ENCODE measurements around the gene INSRR. TPM values are rescaled to one million over a fixed set of nuclear protein-coding genes. Genes with fewer than 3 reads are reported as not detected.

The INSRR gene
- total and polyA plus RNA-seq, 2 of the 8 experiments (the other 6 are each of a cell fraction or from before 2014, with no cell fraction given): 0.02 TPM; not detected in 1

DNA sequence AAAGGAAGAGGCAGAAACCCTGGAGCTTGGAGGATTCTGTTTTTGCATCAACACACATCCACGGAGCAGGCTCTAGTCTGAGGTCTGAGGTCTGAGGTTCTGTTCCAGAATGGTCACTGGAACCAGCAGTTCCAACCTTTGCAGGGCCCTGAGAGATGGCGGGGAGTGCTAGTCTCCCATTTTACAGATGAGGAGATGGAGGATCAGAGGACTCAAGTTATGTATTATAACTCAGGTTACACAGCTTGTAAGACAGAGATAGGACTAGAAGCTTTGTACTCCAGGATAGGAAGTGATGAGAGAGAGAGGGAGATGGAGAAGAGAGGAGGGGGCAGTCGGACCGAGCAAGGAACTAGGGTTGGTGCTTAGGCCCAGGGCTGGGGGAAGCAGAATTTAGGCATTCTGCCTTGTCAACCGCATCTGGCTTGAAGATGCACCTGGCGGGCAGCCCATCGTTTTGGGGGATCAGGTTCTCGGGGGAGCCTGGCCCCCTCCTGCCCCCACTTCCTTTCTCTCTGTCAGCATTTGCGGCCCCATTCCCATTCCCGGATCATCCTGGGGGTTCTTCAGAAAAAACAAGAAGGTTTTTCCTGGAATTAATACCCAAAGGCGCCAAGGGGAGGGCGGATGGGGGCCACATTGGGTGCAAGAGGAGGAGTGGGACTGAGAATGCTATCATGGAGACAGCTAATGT lies 40.2 kb upstream of the INSRR start:
- DNase-seq (ENCODE audit: low read depth in 1 of 2, low spot score in 2 of 2) (no peak), FAIRE-seq (no peak)
- Histone ChIP-seq H3K56ac (replicated peaks; ENCODE audit: insufficient read length, low read depth, low read length) (no peak overlapping the region), H2BK5ac (ENCODE audit: low read depth, low read length) (no peak overlapping the region), H2BK20ac (ENCODE audit: low read length) (no peak overlapping the region), H3K14ac (ENCODE audit: insufficient read length) (no peak overlapping the region), H3K9ac (replicated peaks in 1 of 4; ENCODE audit: extremely low read depth in 1 of 4, low read depth in 3 of 4, low read length in 3 of 4) (no peak overlapping the region), H3K79me1 (ENCODE audit: low read depth, low read length) (no peaks in the 10 kb centered on the region), H3K27ac (ENCODE audit: low read depth, low read length) (no peak overlapping the region), H4K20me1 (replicated peaks in 1 of 2; ENCODE audit: control insufficient read depth in 1 of 2, insufficient read depth in 2 of 2, low read length in 2 of 2) (no peaks in the 10 kb centered on the region), H3K23me2 (ENCODE audit: low read depth, low read length) (no peaks in the 10 kb centered on the region), H3K4me3 (ENCODE audit: extremely low read depth in 1 of 4, insufficient read depth in 2 of 4, low read depth in 3 of 4, low read length in 4 of 4) (no peak overlapping the region), H3K36me3 (ENCODE audit: control insufficient read depth in 2 of 4, insufficient read depth in 4 of 4, low read length in 3 of 4) (no peaks in the 10 kb centered on the region), H3K4me1 (replicated peaks in 1 of 4; ENCODE audit: control insufficient read depth in 3 of 4, insufficient read depth in 4 of 4, low read length in 3 of 4) (peaks cover 0 to 7% (median 1%) of the 10 kb centered on the region in 4 experiments; a peak in 2 of 7 replicates), H2BK12ac (ENCODE audit: low read depth, low read length) (no peak overlapping the region), H4K8ac (ENCODE audit: extremely low read depth, insufficient read depth, low read length) (no peak overlapping the region), H2AFZ (ENCODE audit: low read length) (no peak overlapping the region), H2BK120ac (replicated peaks; ENCODE audit: low read depth, low read length) (no peak overlapping the region), H3K23ac (ENCODE audit: insufficient read length) (no peak overlapping the region), H4K91ac (replicated peaks; ENCODE audit: insufficient read length, low read length) (no peak overlapping the region), H4K5ac (ENCODE audit: insufficient read length, low read depth, low read length) (no peak overlapping the region), H2AK5ac (ENCODE audit: low read depth, low read length) (no peak overlapping the region), H3K79me2 (ENCODE audit: control insufficient read depth in 1 of 2, insufficient read depth in 2 of 2, low read length in 2 of 2) (no peaks in the 10 kb centered on the region), H2BK15ac (ENCODE audit: low read length) (no peak overlapping the region), H3K9me3 (ENCODE audit: insufficient read depth in 2 of 2, low read depth in 1 of 2, low read length in 1 of 2) (no peaks in the 10 kb centered on the region), H3K4me2 (ENCODE audit: insufficient read depth in 1 of 2, low read depth in 2 of 2, low read length in 2 of 2) (no peak overlapping the region), H3K27me3 (replicated peaks in 1 of 4; ENCODE audit: control insufficient read depth in 3 of 4, extremely low read depth in 1 of 4, insufficient read depth in 3 of 4, low read length in 3 of 4) (peaks cover 0 to 15% (median 14%) of the 10 kb centered on the region in 4 experiments; a peak in 6 of 7 replicates), H3K4ac (replicated peaks; ENCODE audit: insufficient read length, low read depth, low read length) (no peak overlapping the region), H3K18ac (ENCODE audit: extremely low read depth, low read length) (no peak overlapping the region)
- ChIA-PET CTCF (ENCODE audit: partially characterized antibody) (interaction anchor here (0.7 to 31.4 kb wide), 10 partner anchors 9 to 218 kb away, joined by 3 to 719 read pairs (median 8); partner anchors contain the start of genes INSRR, LRRC71 and NTRK1), POLR2A (ENCODE audit: partially characterized antibody) (interaction anchor here (0.8 to 2.8 kb wide), 3 partner anchors 13 to 171 kb away, joined by 3 to 10 read pairs (median 4); partner anchors contain the start of genes ISG20L2 and METTL25B)
- 84% methylated on average over 11 of the region's 12 CpGs; no CpG with 5 or more reads in 1 of the 2 experiments for WGBS, 2 experiments (ENCODE audit: extremely low coverage in 1 of 2, insufficient coverage in 1 of 2, insufficient read length in 1 of 2, insufficient replicate concordance in 2 of 2, low coverage in 1 of 2, low lambda C conversion rate in 2 of 2, missing lambda C conversion rate in 1 of 2)
- TF ChIP-seq, protein P1, sequence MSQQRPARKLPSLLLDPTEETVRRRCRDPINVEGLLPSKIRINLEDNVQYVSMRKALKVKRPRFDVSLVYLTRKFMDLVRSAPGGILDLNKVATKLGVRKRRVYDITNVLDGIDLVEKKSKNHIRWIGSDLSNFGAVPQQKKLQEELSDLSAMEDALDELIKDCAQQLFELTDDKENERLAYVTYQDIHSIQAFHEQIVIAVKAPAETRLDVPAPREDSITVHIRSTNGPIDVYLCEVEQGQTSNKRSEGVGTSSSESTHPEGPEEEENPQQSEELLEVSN (IDR thresholded peaks at IDR 0.05): no peak
- no peak for TF ChIP-seq JUN (IDR thresholded peaks at IDR 0.05; ENCODE audit: low read depth, low read length)
- no peak for TF ChIP-seq KDM5A (IDR thresholded peaks at IDR 0.05; ENCODE audit: low read length)
- TF ChIP-seq GTF2F1 (IDR thresholded peaks at IDR 0.05; ENCODE audit: borderline replicate concordance, low read depth, low read length): no peak
- no peak for TF ChIP-seq RBBP5 (IDR thresholded peaks at IDR 0.05; ENCODE audit: borderline replicate concordance, low read depth, low read length)
- TF ChIP-seq RNF2 (IDR thresholded peaks at IDR 0.05; ENCODE audit: borderline replicate concordance, low read depth, low read length, missing control alignments, poor library complexity, severe bottlenecking): no peak
- TF ChIP-seq BRCA1 (IDR thresholded peaks at IDR 0.05; ENCODE audit: low read depth, low read length): no peak
- no peak for TF ChIP-seq CBX5 (IDR thresholded peaks at IDR 0.05; ENCODE audit: low read depth, low read length)
- no peak for TF ChIP-seq PHF8 (conservative IDR thresholded peaks at IDR 0.05; ENCODE audit: low read depth, low read length)
- TF ChIP-seq, protein P2, sequence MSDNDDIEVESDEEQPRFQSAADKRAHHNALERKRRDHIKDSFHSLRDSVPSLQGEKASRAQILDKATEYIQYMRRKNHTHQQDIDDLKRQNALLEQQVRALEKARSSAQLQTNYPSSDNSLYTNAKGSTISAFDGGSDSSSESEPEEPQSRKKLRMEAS (IDR thresholded peaks at IDR 0.05): no peak
- no peak for TF ChIP-seq SIN3A (conservative IDR thresholded peaks at IDR 0.05 in 1 of 2, IDR thresholded peaks at IDR 0.05 in 1 of 2; ENCODE audit: low read depth in 1 of 2, low read length in 2 of 2)
